ES-I3 (cell line): ENCODE data around the gene GAS7.
"Not testable (repeated sequence)": the region's sequence is repeated elsewhere in the genome, so short reads cannot be mapped to it uniquely, and the experiment has no call there.

Experiments
- H3K36me3 ChIP-seq: 2 replicates; pipeline ENCODE4 v1.6.1; 2013; ENCODE audit warnings: mild to moderate bottlenecking, low read length, control low read depth, moderate library complexity; ENCODE audit not compliant: insufficient read depth
- H3K4me1 ChIP-seq: 2 replicates; pipeline ENCODE4 v1.6.1; 2013; ENCODE audit warnings: mild to moderate bottlenecking, control low read depth, low read length; ENCODE audit not compliant: insufficient read depth
- H3K9ac ChIP-seq: 2 replicates; pipeline ENCODE4 v1.6.1; 2013; ENCODE audit warnings: low read depth, mild to moderate bottlenecking, low read length, moderate library complexity
- H3K9me3 ChIP-seq: 2 replicates; pipeline ENCODE4 v1.6.1; 2013; ENCODE audit warnings: mild to moderate bottlenecking, low read length, moderate library complexity; ENCODE audit not compliant: control insufficient read depth, insufficient read depth

The GAS7 gene

GRCh38 chr17:9934331-9934730 lies 264.1 kb downstream of the GAS7 start:
- Histone ChIP-seq H3K9ac (no peak overlapping the region), H3K9me3 (no peaks in the 10 kb centered on the region), H3K36me3 (no peaks in the 10 kb centered on the region), H3K4me1 (no peaks in the 10 kb centered on the region)

GRCh38 chr17:9932491-9932890 lies 265.9 kb downstream of the GAS7 start:
- Histone ChIP-seq H3K36me3 (no peaks in the 10 kb centered on the region), H3K4me1 (no peaks in the 10 kb centered on the region; the same call in 1 of the 2 replicates), H3K9ac (no peak overlapping the region), H3K9me3 (no peaks in the 10 kb centered on the region)

- no peak overlapping the region for H3K9ac ChIP-seq
- H3K36me3 ChIP-seq = no peaks in the 10 kb centered on the region
- no peaks in the 10 kb centered on the region for H3K9me3 ChIP-seq
- no peaks in the 10 kb centered on the region; the same call in 1 of the 2 replicates for H3K4me1 ChIP-seq
These were observed 267.2 kb downstream of the GAS7 start for GRCh38 chr17:9931144-9931741.

- Histone ChIP-seq H3K36me3 (no peaks in the 10 kb centered on the region), H3K9ac (no peak overlapping the region)
These were observed 268.5 kb downstream of the GAS7 start for GRCh38 chr17:9929871-9930270.

GRCh38 chr17:9928601-9929333 lies 269.6 kb downstream of the GAS7 start:
- Histone ChIP-seq H3K9ac (no peak overlapping the region), H3K36me3 (no peaks in the 10 kb centered on the region), H3K4me1 (no peaks in the 10 kb centered on the region; the same call in 1 of the 2 replicates), H3K9me3 (no peaks in the 10 kb centered on the region)

More at GRCh38 chr17:9929871-9930270, 268.5 kb downstream of the GAS7 start:
- Histone ChIP-seq H3K9me3 (no peaks in the 10 kb centered on the region), H3K4me1 (no peaks in the 10 kb centered on the region; the same call in 1 of the 2 replicates)

GRCh38 chr17:9926150-9926804 lies 272.1 kb downstream of the GAS7 start:
- H3K9ac ChIP-seq = no peak overlapping the region
- H3K4me1 ChIP-seq = no peaks in the 10 kb centered on the region; the same call in 1 of the 2 replicates
- no peaks in the 10 kb centered on the region for H3K36me3 ChIP-seq
- H3K9me3 ChIP-seq = no peaks in the 10 kb centered on the region

- no peaks in the 10 kb centered on the region; the same call in 1 of the 2 replicates for H3K4me1 ChIP-seq
- H3K9me3 ChIP-seq = no peaks in the 10 kb centered on the region
- H3K9ac ChIP-seq = no peak overlapping the region
- no peaks in the 10 kb centered on the region for H3K36me3 ChIP-seq
These were observed 272.9 kb downstream of the GAS7 start for GRCh38 chr17:9925457-9925856.

GRCh38 chr17:9924735-9925191 lies 273.6 kb downstream of the GAS7 start:
- Histone ChIP-seq H3K36me3 (no peaks in the 10 kb centered on the region), H3K9ac (no peak overlapping the region), H3K4me1 (no peaks in the 10 kb centered on the region; the same call in 1 of the 2 replicates), H3K9me3 (no peaks in the 10 kb centered on the region)

GRCh38 chr17:9922012-9922848 lies 276.2 kb downstream of the GAS7 start:
- Histone ChIP-seq H3K4me1 (no peaks in the 10 kb centered on the region), H3K36me3 (no peaks in the 10 kb centered on the region), H3K9me3 (no peaks in the 10 kb centered on the region), H3K9ac (no peak overlapping the region)

GRCh38 chr17:9921216-9921615 lies 277.2 kb downstream of the GAS7 start:
- H3K9ac ChIP-seq, H3K36me3 ChIP-seq, H3K4me1 ChIP-seq: not testable (repeated sequence)

GRCh38 chr17:9918804-9919352 lies 279.5 kb downstream of the GAS7 start:
- Histone ChIP-seq H3K4me1 (no peaks in the 10 kb centered on the region), H3K9me3 (no peaks in the 10 kb centered on the region), H3K9ac (no peak overlapping the region), H3K36me3 (no peaks in the 10 kb centered on the region)

More at GRCh38 chr17:9921216-9921615, 277.2 kb downstream of the GAS7 start:
- H3K9me3 ChIP-seq = not testable (repeated sequence)

GRCh38 chr17:9918352-9918751 lies 280.1 kb downstream of the GAS7 start:
- Histone ChIP-seq H3K36me3 (no peaks in the 10 kb centered on the region), H3K9me3 (no peaks in the 10 kb centered on the region), H3K9ac (no peak overlapping the region), H3K4me1 (no peaks in the 10 kb centered on the region)

GRCh38 chr17:9917801-9918200 lies 280.6 kb downstream of the GAS7 start:
- no peak overlapping the region for H3K9ac ChIP-seq
- H3K9me3 ChIP-seq = no peaks in the 10 kb centered on the region
- H3K4me1 ChIP-seq = no peaks in the 10 kb centered on the region
- H3K36me3 ChIP-seq = no peaks in the 10 kb centered on the region

GRCh38 chr17:9917131-9917530 lies 281.3 kb downstream of the GAS7 start:
- no peaks in the 10 kb centered on the region for H3K9me3 ChIP-seq
- H3K9ac ChIP-seq = no peak overlapping the region
- no peaks in the 10 kb centered on the region for H3K36me3 ChIP-seq
- no peaks in the 10 kb centered on the region for H3K4me1 ChIP-seq
